Right lobe of liver (tissue), 6 donors: ENCODE data around the gene TAS2R16. TPM values are rescaled to one million over a fixed set of nuclear protein-coding genes. Genes with fewer than 3 reads are reported as not detected.

Experiments used
- ATAC-seq, 4 donors: fragments of 200-7000 bp; cut with Tn5 transposase; one replicate each; pipeline ENCODE4 v1.9.1; 2020; ENCODE audit warnings: mild to moderate bottlenecking in 4 of 4, moderate library complexity in 4 of 4
- DNase-seq, 3 donors: peaks; one replicate each; pipeline ENCODE4 v3.0.0-alpha.2; 2020
- H3K27ac ChIP-seq, 3 donors: fragments of 200-600 bp; one replicate each; pipeline ENCODE4 v1.8.0; 2022
- H3K27me3 ChIP-seq, 2 donors: fragments of 200-600 bp; one replicate each; pipeline ENCODE4 v1.8.0; 2022
- H3K36me3 ChIP-seq, 4 donors: fragments of 200-600 bp; sonication (generic) in 1 of 4; one replicate each; pipeline versions ENCODE4 v1.5.1 to v1.8.0; 2017 to 2022; ENCODE audit warnings: control low read depth in 1 of 4
- H3K4me1 ChIP-seq, 4 donors: fragments of 200-600 bp; sonication (generic) in 1 of 4; one replicate each; pipeline versions ENCODE4 v1.5.1 to v1.8.0; 2017 to 2022; ENCODE audit warnings: control low read depth in 1 of 4
- H3K4me3 ChIP-seq, 3 donors: fragments of 200-600 bp; one replicate each; pipeline ENCODE4 v1.8.0; 2022
- H3K9me3 ChIP-seq, 4 donors: fragments of 200-600 bp; sonication (generic) in 1 of 4; one replicate each; pipeline versions ENCODE4 v1.5.1 to v1.8.0; 2017 to 2022; ENCODE audit warnings: control low read depth in 1 of 4
- POLR2A ChIP-seq: fragments of 450-650 bp; IDR thresholded peaks from one replicate; pipeline ENCODE4 v1.6.1; 2017; ENCODE audit warnings: antibody characterized with exemption, mild to moderate bottlenecking
- WGBS: methylation state at CpG from one replicate; pipeline ENCODE4 v1.1.6; 2018; ENCODE audit warnings: low coverage, low lambda C conversion rate; ENCODE audit not compliant: insufficient coverage; ENCODE audit errors: missing lambda C conversion rate; 5-methylcytosine and 5-hydroxymethylcytosine counted together
- intact Hi-C, 2 donors: fragments of 100-400 bp; cut with DNase I; formaldehyde crosslinking; loops; one replicate each; pipeline versions ENCODE4 v1.11.2 to v1.14.1; 2022
- long read RNA-seq: library from polyadenylated mRNA; unstranded; transcript quantifications from one replicate; pipeline ENCODE4 v2.0.0, GENCODE V29; 2019
- total RNA-seq, 6 experiments: library from RNA; depleted of rRNA in 2 of 6; stranded (reverse); fragments of >200 nt in 2 of 6; fragmentation: NEBNext Ultra II Directional in 3 of 6; extraction: Animal tissue kit (Norgen Biotek cat#: 25700) in 3 of 6; gene quantifications; one replicate each; pipeline versions ENCODE4 v1.1.0 to v1.2.4, GENCODE V29; 2016 to 2023
- TF ChIP-seq, protein P1 (sequence below), 4 donors: fragments of 200-600 bp in 3 of 4; fragments of 450-650 bp in 1 of 4; IDR thresholded peaks; one replicate each; pipeline versions ENCODE4 v1.5.1 to v1.8.0; 2016 to 2022; ENCODE audit warnings: antibody characterized with exemption in 4 of 4, mild to moderate bottlenecking in 2 of 4
- donor health status: DM: no; HTN: yes; CAD: no.
- donor health status: DM: no; HTN: no; CAD: no.
- donor health status: DM: no; HTN: no; CAD: no.
- donor health status: DM: no; HTN: yes; CAD: no.
- donor health status: DM: no; HTN: yes; CAD: no.

Gene TAS2R16, protein sequence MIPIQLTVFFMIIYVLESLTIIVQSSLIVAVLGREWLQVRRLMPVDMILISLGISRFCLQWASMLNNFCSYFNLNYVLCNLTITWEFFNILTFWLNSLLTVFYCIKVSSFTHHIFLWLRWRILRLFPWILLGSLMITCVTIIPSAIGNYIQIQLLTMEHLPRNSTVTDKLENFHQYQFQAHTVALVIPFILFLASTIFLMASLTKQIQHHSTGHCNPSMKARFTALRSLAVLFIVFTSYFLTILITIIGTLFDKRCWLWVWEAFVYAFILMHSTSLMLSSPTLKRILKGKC
- not detected for total RNA-seq
- long read RNA-seq, result 0 reads

DNA sequence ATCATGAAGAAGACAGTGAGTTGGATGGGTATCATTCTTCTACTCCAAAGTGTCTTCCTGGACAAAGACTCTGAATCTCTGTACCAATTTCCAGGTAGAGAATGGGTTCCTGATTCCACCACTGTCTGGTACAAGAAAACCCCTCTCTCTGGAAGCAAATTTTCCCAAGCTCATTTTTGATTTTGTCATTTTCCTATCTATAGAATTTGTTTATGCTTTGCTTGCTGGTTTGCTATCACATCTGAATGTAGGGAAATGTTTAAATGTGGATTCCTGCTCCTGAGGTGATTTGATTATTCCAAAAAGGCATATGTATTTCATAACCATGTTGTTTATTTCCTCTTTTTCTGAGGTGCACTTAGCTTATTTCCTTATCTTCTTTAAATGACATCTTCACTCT is at the start of gene TAS2R16:
Gene TAS2R16 (minus strand): TSS at position 101 of the 400 bp plus-strand sequence. CDS start 66 bp downstream, at position 35.
- DNase-seq, result no peak
- Histone ChIP-seq H3K27me3 (no peaks in the 10 kb centered on the region), H3K36me3 (no peaks in the 10 kb centered on the region), H3K4me3 (no peak within 1 kb of the TSS), H3K27ac (no peak within 1 kb of the TSS), H3K9me3 (no peaks in the 10 kb centered on the region), H3K4me1 (no peaks in the 10 kb centered on the region)
- no peak for ATAC-seq
- intact Hi-C loops, result no loop called here
- no peak for TF ChIP-seq POLR2A
- TF ChIP-seq, protein P1, sequence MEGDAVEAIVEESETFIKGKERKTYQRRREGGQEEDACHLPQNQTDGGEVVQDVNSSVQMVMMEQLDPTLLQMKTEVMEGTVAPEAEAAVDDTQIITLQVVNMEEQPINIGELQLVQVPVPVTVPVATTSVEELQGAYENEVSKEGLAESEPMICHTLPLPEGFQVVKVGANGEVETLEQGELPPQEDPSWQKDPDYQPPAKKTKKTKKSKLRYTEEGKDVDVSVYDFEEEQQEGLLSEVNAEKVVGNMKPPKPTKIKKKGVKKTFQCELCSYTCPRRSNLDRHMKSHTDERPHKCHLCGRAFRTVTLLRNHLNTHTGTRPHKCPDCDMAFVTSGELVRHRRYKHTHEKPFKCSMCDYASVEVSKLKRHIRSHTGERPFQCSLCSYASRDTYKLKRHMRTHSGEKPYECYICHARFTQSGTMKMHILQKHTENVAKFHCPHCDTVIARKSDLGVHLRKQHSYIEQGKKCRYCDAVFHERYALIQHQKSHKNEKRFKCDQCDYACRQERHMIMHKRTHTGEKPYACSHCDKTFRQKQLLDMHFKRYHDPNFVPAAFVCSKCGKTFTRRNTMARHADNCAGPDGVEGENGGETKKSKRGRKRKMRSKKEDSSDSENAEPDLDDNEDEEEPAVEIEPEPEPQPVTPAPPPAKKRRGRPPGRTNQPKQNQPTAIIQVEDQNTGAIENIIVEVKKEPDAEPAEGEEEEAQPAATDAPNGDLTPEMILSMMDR (IDR thresholded peaks at IDR 0.05), result no peak

DNA sequence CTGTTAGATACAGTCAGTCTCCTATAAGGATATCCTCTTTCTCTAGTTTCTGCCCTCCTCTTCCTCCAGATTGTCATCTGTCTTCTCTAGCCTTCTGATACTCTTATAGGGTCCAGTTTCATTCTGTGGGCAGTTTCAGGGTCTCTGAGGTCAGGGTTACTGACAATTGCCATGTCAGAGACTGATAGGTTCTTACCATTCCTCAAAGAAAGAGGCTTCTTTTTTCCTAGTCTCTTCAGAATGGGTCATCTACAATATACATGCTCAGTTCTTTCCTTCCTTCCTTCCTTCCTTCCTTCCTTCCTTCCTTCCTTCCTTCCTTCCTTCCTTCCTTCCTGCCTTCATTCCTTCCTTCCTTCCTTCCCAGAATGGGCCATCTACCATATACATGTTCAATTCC is 48.1 kb upstream of the TAS2R16 start:
- Histone ChIP-seq H3K36me3 (no peaks in the 10 kb centered on the region), H3K27me3 (no peaks in the 10 kb centered on the region), H3K27ac (no peak overlapping the region), H3K9me3 (no peaks in the 10 kb centered on the region), H3K4me1 (no peaks in the 10 kb centered on the region), H3K4me3 (no peak overlapping the region)
- TF ChIP-seq POLR2A, result no peak
- TF ChIP-seq, protein P1 (IDR thresholded peaks at IDR 0.05), result no peak
- no peak for DNase-seq
- ATAC-seq, result no peak
- intact Hi-C loops, result no loop called here

DNA sequence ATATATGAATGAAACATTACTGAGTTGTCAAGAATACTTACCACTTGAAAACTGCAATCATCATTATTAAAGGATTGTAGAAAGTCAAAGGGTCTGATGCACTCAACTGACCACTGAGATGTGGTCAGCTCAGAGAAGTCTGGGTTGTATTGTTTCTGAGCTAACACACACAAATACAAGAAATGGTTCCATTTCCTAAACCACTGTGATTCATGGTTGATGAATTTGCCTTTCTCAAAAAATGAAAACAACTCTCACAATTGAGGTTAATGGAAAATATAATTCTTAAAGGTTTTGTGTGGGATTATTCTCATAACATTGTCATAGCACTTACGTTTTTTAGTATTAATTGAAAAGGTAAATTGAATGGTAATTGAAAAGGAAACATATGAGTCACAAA is 45.6 kb upstream of the TAS2R16 start:
- Histone ChIP-seq H3K27ac (no peak overlapping the region), H3K36me3 (no peaks in the 10 kb centered on the region), H3K9me3 (no peaks in the 10 kb centered on the region), H3K4me1 (no peaks in the 10 kb centered on the region), H3K27me3 (no peaks in the 10 kb centered on the region), H3K4me3 (no peak overlapping the region)
- no peak for DNase-seq
- 25% methylated on average over 1 of the region's 1 CpG for WGBS
- no peak for TF ChIP-seq POLR2A
- TF ChIP-seq, protein P1 (IDR thresholded peaks at IDR 0.05), result no peak
- ATAC-seq, result no peak
- intact Hi-C loops, result no loop called here

DNA sequence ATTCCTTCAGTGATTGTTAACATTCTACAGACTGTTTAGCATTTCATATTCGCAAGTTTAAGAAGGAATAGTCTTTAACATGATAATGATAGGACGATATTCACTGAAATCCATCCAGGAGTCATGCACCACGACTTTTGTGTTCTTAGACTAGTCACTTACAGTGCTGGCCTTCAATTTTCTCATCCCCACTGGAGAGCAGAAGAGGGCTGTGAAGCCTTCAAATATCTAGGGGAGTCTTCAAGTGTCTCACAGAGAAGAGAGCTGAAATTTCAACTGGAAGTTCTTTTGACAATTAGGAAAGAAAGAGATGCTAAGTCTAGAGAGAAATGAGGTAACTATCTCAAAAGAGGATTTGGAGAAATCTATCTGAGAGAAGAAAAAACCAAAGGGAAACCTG is 43.8 kb upstream of the TAS2R16 start:
- 18% methylated on average over 3 of the region's 3 CpGs for WGBS
- Histone ChIP-seq H3K27ac (no peak overlapping the region), H3K4me3 (no peak overlapping the region), H3K9me3 (no peaks in the 10 kb centered on the region), H3K4me1 (no peaks in the 10 kb centered on the region), H3K27me3 (no peaks in the 10 kb centered on the region), H3K36me3 (no peaks in the 10 kb centered on the region)
- no peak for DNase-seq
- intact Hi-C loops, result no loop called here
- no peak for TF ChIP-seq POLR2A
- TF ChIP-seq, protein P1 (IDR thresholded peaks at IDR 0.05), result no peak
- no peak for ATAC-seq

DNA sequence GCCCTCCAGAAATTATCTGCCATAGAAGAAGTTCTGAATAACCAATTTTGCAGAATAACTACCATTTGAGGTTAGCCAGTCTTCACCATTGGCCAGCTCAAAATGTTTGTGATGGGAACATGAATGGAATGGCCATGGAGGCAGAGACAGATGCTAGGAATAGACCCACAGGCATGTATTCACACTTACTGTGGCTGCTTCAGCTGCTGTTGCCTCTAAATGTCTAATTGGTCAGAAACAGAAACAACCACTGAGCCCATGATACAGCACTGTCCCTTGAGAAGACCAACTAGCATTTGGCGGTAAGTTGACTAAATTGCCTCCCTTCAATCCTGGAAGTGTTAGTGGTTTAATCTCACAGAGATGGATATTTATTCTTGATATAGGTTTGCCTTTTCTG is 38.6 kb upstream of the TAS2R16 start:
- ATAC-seq (no peak), DNase-seq (no peak)
- TF ChIP-seq, protein P1 (IDR thresholded peaks at IDR 0.05), result no peak
- TF ChIP-seq POLR2A, result no peak
- Histone ChIP-seq H3K27me3 (no peaks in the 10 kb centered on the region), H3K4me3 (no peak overlapping the region), H3K36me3 (no peaks in the 10 kb centered on the region), H3K27ac (no peak overlapping the region), H3K9me3 (no peaks in the 10 kb centered on the region), H3K4me1 (no peaks in the 10 kb centered on the region)
- WGBS, result 88% methylated on average over 1 of the region's 1 CpG
- intact Hi-C loops, result no loop called here
